Stomach (tissue), 9 donors: ENCODE data around the gene AP5Z1. TPM values are rescaled to one million over a fixed set of nuclear protein-coding genes. Genes with fewer than 3 reads are reported as not detected.
A peak's percentile ranks its signal among the peaks of the same experiment; 100 is the strongest.

Source experiments
- DNase-seq, 2 donors: peaks; one replicate each; pipeline versions ENCODE4 v3.0.0 to v3.0.0-alpha.2; 2013 to 2019
- H3K27ac ChIP-seq, 5 donors: fragments of 200-600 bp in 4 of 5; sonication (generic) in 4 of 5; one replicate each; pipeline ENCODE4 v1.5.1; 2013 to 2019; ENCODE audit warnings: mild to moderate bottlenecking in 1 of 5, moderate library complexity in 1 of 5
- H3K27me3 ChIP-seq, 3 donors: fragments of 200-600 bp; sonication (generic); one replicate each; pipeline ENCODE4 v1.5.1; 2017 to 2019; ENCODE audit warnings: mixed run types in 1 of 3
- H3K36me3 ChIP-seq, 4 donors: fragments of 200-600 bp; sonication (generic); 1 replicate in 3 of 4; 2 replicates in 1 of 4; pipeline ENCODE4 v1.5.1; 2016 to 2019
- H3K4me1 ChIP-seq, 4 donors: fragments of 200-600 bp; sonication (generic); one replicate each; pipeline ENCODE4 v1.5.1; 2016 to 2019
- H3K4me3 ChIP-seq, 4 donors: fragments of 200-600 bp; sonication (generic) in 3 of 4; one replicate each; pipeline ENCODE4 v1.5.1; 2016 to 2019; ENCODE audit warnings: mild to moderate bottlenecking in 1 of 4
- H3K9me3 ChIP-seq, 4 donors: fragments of 200-600 bp; sonication (generic); one replicate each; pipeline ENCODE4 v1.5.1; 2016 to 2019
- CTCF ChIP-seq, 7 experiments: fragments of 450-650 bp in 4 of 7; fragments of 200-600 bp in 3 of 7; sonication (generic) in 3 of 7; IDR thresholded peaks; one replicate each; pipeline ENCODE4 v1.5.1; 2016 to 2019; ENCODE audit warnings: antibody characterized with exemption in 7 of 7, control low read depth in 2 of 7, mild to moderate bottlenecking in 1 of 7
- EP300 ChIP-seq: sonication (generic); formaldehyde crosslinking; IDR thresholded peaks from one replicate; pipeline ENCODE4 v1.6.1; 2017; ENCODE audit warnings: antibody characterized with exemption
- POLR2A ChIP-seq, 4 donors: fragments of 450-650 bp; IDR thresholded peaks; one replicate each; pipeline ENCODE4 v1.6.1; 2016; ENCODE audit warnings: antibody characterized with exemption in 4 of 4, control low read depth in 2 of 4, mild to moderate bottlenecking in 1 of 4, moderate library complexity in 1 of 4
- POLR2AphosphoS5 ChIP-seq, 3 donors: sonication (generic); formaldehyde crosslinking; IDR thresholded peaks; one replicate each; pipeline ENCODE4 v1.6.1; 2016; ENCODE audit warnings: antibody characterized with exemption in 3 of 3
- WGBS, 5 donors: extraction: QIAGEN DNeasy Blood & Tissue Kit in 3 of 5; methylation state at CpG; one replicate each; pipeline versions ENCODE4 v1.1.5 to v1.1.7; 2013 to 2018; 5-methylcytosine and 5-hydroxymethylcytosine counted together
- intact Hi-C: fragments of 100-400 bp; cut with DNase I; formaldehyde crosslinking; loops from one replicate; pipeline ENCODE4 v1.15.1; 2023; ENCODE audit warnings: low total_unique reads
- polyA plus RNA-seq, 3 donors: library from polyadenylated mRNA; stranded (reverse); fragments of 200-250 nt; gene quantifications; one replicate each; pipeline ENCODE4 v1.2.3, GENCODE V29; 2013
- small RNA-seq, 4 donors: library from RNA; depleted of rRNA; stranded (forward); fragments of <200 nt; gene quantifications; one replicate each; pipeline ENCODE3, GENCODE V24; 2016
- total RNA-seq, 5 donors: library from RNA; depleted of rRNA; stranded (reverse); fragments of >200 nt; gene quantifications; one replicate each; pipeline versions ENCODE4 v1.1.0 to v1.2.3, GENCODE V29; 2014 to 2016
- donor health status: healthy with polysubstance abuse.
- donor health status: Bipolar disorder and iron deficiency.
- donor health status: healthy.

The AP5Z1 gene
- total and polyA plus RNA-seq, 8 donors = 11.6 to 140 (median 42.3) TPM

GRCh38 chr7:4837803-4838625, 62.6 kb downstream of the AP5Z1 start:
- Histone ChIP-seq H3K27me3 (no peaks in the 10 kb centered on the region), H3K9me3 (no peaks in the 10 kb centered on the region), H3K4me1 (no peaks in the 10 kb centered on the region), H3K36me3 (peaks cover 0 to 25% (median 4%) of the 10 kb centered on the region in 4 donors), H3K27ac (no peak overlapping the region), H3K4me3 (no peak overlapping the region)
- 51 to 62% (median 59%) methylated on average over 25 to 30 of the region's 30 CpGs for WGBS, 5 donors
- DNase-seq = peak in 1 of 2 donors; percentile 45
- TF ChIP-seq EP300 (no peak), POLR2A (IDR thresholded peaks at IDR 0.05) (no peak), CTCF (IDR thresholded peaks at IDR 0.05) (no peak), POLR2AphosphoS5 (IDR thresholded peaks at IDR 0.05) (no peak)
- intact Hi-C loops = no loop called here

GRCh38 chr7:4838626-4839334, 63.4 kb downstream of the AP5Z1 start:
- intact Hi-C loops = no loop called here
- peaks cover 0 to 22% (median 3%) of the 10 kb centered on the region in 4 donors for H3K36me3 ChIP-seq
- H3K27me3 ChIP-seq = no peaks in the 10 kb centered on the region
- no peaks in the 10 kb centered on the region for H3K9me3 ChIP-seq
- H3K27ac ChIP-seq = no peak overlapping the region
- no peak for DNase-seq
- H3K4me3 ChIP-seq = no peak overlapping the region
- no peaks in the 10 kb centered on the region for H3K4me1 ChIP-seq
- TF ChIP-seq POLR2A (IDR thresholded peaks at IDR 0.05) = no peak
- no peak for TF ChIP-seq POLR2AphosphoS5 (IDR thresholded peaks at IDR 0.05)
- no peak for TF ChIP-seq EP300
- no peak for TF ChIP-seq CTCF (IDR thresholded peaks at IDR 0.05)
- 86 to 93% (median 88%) methylated on average over 10 to 21 of the region's 21 CpGs for WGBS, 5 donors

GRCh38 chr7:4840079-4840501, 64.7 kb downstream of the AP5Z1 start:
- peak in 1 of 2 donors; percentile 17 for DNase-seq
- Histone ChIP-seq H3K9me3 (no peaks in the 10 kb centered on the region), H3K27me3 (no peaks in the 10 kb centered on the region), H3K4me1 (no peaks in the 10 kb centered on the region), H3K4me3 (no peak overlapping the region), H3K27ac (no peak overlapping the region), H3K36me3 (peaks cover 0 to 9% (median 0%) of the 10 kb centered on the region in 4 donors)
- intact Hi-C loops = no loop called here
- WGBS, 5 donors = 80 to 86% (median 83%) methylated on average over 12 to 16 of the region's 16 CpGs
- TF ChIP-seq POLR2AphosphoS5 (IDR thresholded peaks at IDR 0.05) (no peak), EP300 (no peak), POLR2A (IDR thresholded peaks at IDR 0.05) (no peak), CTCF (IDR thresholded peaks at IDR 0.05) (no peak)

Small RNA genes within 50 kb of the gene (small RNA-seq; reads per million reads assigned to genes)
- 0 reads per million in 4 donors for gene MIR4656
- gene RF00019 = 0 reads per million in 4 donors

Other genes starting within 250 kb of the AP5Z1 start
- 10 to 100 TPM; 19.3 to 88.1 (median 27.2) TPM for gene FOXK1, start 93.3 kb upstream of the AP5Z1 start, total RNA-seq
- 1 to 10 TPM; 2.9 to 5.4 (median 3.9) TPM for gene FOXK1, start 93.3 kb upstream of the AP5Z1 start, polyA plus RNA-seq
- gene PAPOLB, start 86.4 kb downstream of the AP5Z1 start, total RNA-seq = under 1 TPM in 1 of 5 donors, not detected in 4; 0.37 TPM
- not detected for gene PAPOLB, start 86.4 kb downstream of the AP5Z1 start, polyA plus RNA-seq
- gene RADIL, start 108.1 kb downstream of the AP5Z1 start, total RNA-seq = 10 to 100 TPM in 1 of 5 donors, 1 to 10 TPM in 3, not detected in 1; 3.0 to 21.6 (median 5.5) TPM
- 1 to 10 TPM; 1.2 to 2.4 (median 1.6) TPM for gene RADIL, start 108.1 kb downstream of the AP5Z1 start, polyA plus RNA-seq
- gene MMD2, start 183.6 kb downstream of the AP5Z1 start, total RNA-seq = not detected
- gene MMD2, start 183.6 kb downstream of the AP5Z1 start, polyA plus RNA-seq = not detected